ENCODE measurements around the gene SCAMP4. TPM values are rescaled to one million over a fixed set of nuclear protein-coding genes. Genes with fewer than 3 reads are reported as not detected.

Gene SCAMP4
- polyA plus RNA-seq, 2 of the 4 experiments (the other 2 are of a cell fraction), result 7.6 to 63.0 TPM

DNA sequence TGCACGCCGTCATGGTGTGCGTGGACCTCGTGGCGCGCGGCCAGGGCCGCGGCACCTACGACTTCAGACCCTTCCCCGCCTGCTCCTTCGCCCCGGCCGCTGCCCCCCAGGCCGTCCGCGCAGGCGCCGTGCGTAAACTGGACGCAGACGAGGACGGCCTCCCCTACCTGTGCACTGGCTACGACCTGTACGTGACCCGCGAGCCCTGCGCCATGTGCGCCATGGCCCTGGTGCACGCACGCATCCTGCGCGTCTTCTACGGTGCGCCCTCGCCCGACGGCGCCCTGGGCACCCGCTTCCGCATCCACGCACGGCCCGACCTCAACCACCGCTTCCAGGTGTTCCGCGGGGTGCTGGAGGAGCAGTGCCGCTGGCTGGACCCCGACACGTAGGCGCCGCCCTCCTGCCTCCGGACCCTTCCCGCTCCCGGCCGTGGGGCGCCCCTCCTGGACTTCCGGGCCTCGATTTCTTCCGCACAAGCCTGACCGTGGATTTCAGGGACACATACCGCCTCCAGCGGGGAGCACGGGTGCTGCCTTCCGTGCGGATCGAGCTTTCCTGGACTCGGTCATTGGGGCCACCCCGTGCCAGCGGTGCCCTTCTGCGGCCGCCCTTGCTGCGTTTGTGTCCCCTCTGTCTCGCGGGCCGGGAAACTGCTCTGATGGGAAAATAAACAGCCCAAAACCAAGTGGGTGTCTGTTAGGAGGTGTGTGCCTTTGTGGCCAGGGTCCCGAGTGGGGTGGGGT, 7.7 kb downstream of the SCAMP4 start:
- no peak overlapping the region for H3K4me2 ChIP-seq
- ChIA-PET POLR2A (no interaction called here), CTCF (interaction anchor here (3.1 kb wide), 1 partner anchor 16 kb away, joined by 12 read pairs; no protein-coding TSS in a partner anchor)
- H3K27ac ChIP-seq, result no peak overlapping the region
- no peak for FAIRE-seq
- no peaks in the 10 kb centered on the region for H3K9me3 ChIP-seq
- H3K4me3 ChIP-seq, result no peak overlapping the region
- WGBS (ENCODE audit: missing lambda C conversion rate), result 95% methylated on average over 47 of the region's 77 CpGs
- no peak for TF ChIP-seq HOXB13 (CRISPR knock-in tag; IDR thresholded peaks at IDR 0.05; ENCODE audit: low read depth)
- no peak for TF ChIP-seq NPAS2 (CRISPR knock-in tag; IDR thresholded peaks at IDR 0.05; ENCODE audit: borderline replicate concordance)
- TF ChIP-seq, protein P1, sequence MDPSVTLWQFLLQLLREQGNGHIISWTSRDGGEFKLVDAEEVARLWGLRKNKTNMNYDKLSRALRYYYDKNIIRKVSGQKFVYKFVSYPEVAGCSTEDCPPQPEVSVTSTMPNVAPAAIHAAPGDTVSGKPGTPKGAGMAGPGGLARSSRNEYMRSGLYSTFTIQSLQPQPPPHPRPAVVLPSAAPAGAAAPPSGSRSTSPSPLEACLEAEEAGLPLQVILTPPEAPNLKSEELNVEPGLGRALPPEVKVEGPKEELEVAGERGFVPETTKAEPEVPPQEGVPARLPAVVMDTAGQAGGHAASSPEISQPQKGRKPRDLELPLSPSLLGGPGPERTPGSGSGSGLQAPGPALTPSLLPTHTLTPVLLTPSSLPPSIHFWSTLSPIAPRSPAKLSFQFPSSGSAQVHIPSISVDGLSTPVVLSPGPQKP (IDR thresholded peaks at IDR 0.05; ENCODE audit: low read depth, low read length), result no peak
- TF ChIP-seq JUNB (IDR thresholded peaks at IDR 0.05), result no peak
- TF ChIP-seq CEBPB (IDR thresholded peaks at IDR 0.05), result no peak
- TF ChIP-seq NR3C1 (IDR thresholded peaks at IDR 0.05), result no peak
- no peak for TF ChIP-seq BHLHE40 (IDR thresholded peaks at IDR 0.05; ENCODE audit: low read depth, low read length)
- TF ChIP-seq MAZ (IDR thresholded peaks at IDR 0.05; ENCODE audit: borderline replicate concordance, low read depth, low read length), result no peak
- no peak for TF ChIP-seq MAX (IDR thresholded peaks at IDR 0.05)
- no peak for TF ChIP-seq FOSL2 (IDR thresholded peaks at IDR 0.05)
- TF ChIP-seq FOSL2 (CRISPR knock-in tag; IDR thresholded peaks at IDR 0.05), result no peak
- TF ChIP-seq, protein P2, sequence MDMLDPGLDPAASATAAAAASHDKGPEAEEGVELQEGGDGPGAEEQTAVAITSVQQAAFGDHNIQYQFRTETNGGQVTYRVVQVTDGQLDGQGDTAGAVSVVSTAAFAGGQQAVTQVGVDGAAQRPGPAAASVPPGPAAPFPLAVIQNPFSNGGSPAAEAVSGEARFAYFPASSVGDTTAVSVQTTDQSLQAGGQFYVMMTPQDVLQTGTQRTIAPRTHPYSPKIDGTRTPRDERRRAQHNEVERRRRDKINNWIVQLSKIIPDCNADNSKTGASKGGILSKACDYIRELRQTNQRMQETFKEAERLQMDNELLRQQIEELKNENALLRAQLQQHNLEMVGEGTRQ (IDR thresholded peaks at IDR 0.05), result no peak
- TF ChIP-seq TP53 (CRISPR knock-in tag; IDR thresholded peaks at IDR 0.05), result no peak
- no peak for TF ChIP-seq RNF2 (IDR thresholded peaks at IDR 0.05; ENCODE audit: borderline replicate concordance, low read depth)
- no peak for TF ChIP-seq KDM5A (IDR thresholded peaks at IDR 0.05)
- no peak for TF ChIP-seq ZSCAN20 (CRISPR knock-in tag; IDR thresholded peaks at IDR 0.05)
- no peak for TF ChIP-seq HDAC2 (IDR thresholded peaks at IDR 0.05)
- TF ChIP-seq CBX2 (IDR thresholded peaks at IDR 0.05; ENCODE audit: borderline replicate concordance, low read depth), result no peak
- TF ChIP-seq, protein P3, sequence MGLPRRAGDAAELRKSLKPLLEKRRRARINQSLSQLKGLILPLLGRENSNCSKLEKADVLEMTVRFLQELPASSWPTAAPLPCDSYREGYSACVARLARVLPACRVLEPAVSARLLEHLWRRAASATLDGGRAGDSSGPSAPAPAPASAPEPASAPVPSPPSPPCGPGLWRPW (IDR thresholded peaks at IDR 0.05), result no peak
- TF ChIP-seq EP300 (IDR thresholded peaks at IDR 0.05), result no peak
- TF ChIP-seq SMC3 (IDR thresholded peaks at IDR 0.05), result no peak
- no peaks in the 10 kb centered on the region for H3K4me1 ChIP-seq
- ATAC-seq, result no peak
- DNase-seq (ENCODE audit: low read depth in 1 of 2, low spot score in 1 of 2), result no peak

GRCh38 chr19:1913781-1914577, 8.8 kb downstream of the SCAMP4 start:
- FAIRE-seq (no peak), DNase-seq (ENCODE audit: low read depth in 1 of 2, low spot score in 1 of 2) (no peak), ATAC-seq (no peak)
- 94% methylated on average over 9 of the region's 23 CpGs for WGBS (ENCODE audit: missing lambda C conversion rate)
- Histone ChIP-seq H3K27ac (no peak overlapping the region), H3K9me3 (no peaks in the 10 kb centered on the region), H3K4me2 (no peak overlapping the region), H3K4me3 (no peak overlapping the region), H3K4me1 (no peaks in the 10 kb centered on the region)
- CTCF ChIA-PET, result interaction anchor here (0.8 to 3.1 kb wide), 2 partner anchors 13 to 15 kb away, joined by 3 to 12 read pairs; no protein-coding TSS in a partner anchor
- POLR2A ChIA-PET, result no interaction called here
- TF ChIP-seq, protein P3 (IDR thresholded peaks at IDR 0.05), result no peak
- TF ChIP-seq MAFK (IDR thresholded peaks at IDR 0.05; ENCODE audit: partially characterized antibody), result no peak
- no peak for TF ChIP-seq MAZ (IDR thresholded peaks at IDR 0.05; ENCODE audit: borderline replicate concordance, low read depth, low read length)
- no peak for TF ChIP-seq MYC (IDR thresholded peaks at IDR 0.05; ENCODE audit: borderline replicate concordance, low read length)
- no peak for TF ChIP-seq EP300 (IDR thresholded peaks at IDR 0.05)
- TF ChIP-seq RFX5 (IDR thresholded peaks at IDR 0.05), result no peak
- no peak for TF ChIP-seq EHF (CRISPR knock-in tag; IDR thresholded peaks at IDR 0.05)
- TF ChIP-seq, protein P1 (IDR thresholded peaks at IDR 0.05; ENCODE audit: low read depth, low read length), result no peak
- TF ChIP-seq POLR2AphosphoS2 (conservative IDR thresholded peaks at IDR 0.05; ENCODE audit: low read length), result no peak
- TF ChIP-seq POLR2A (IDR thresholded peaks at IDR 0.05; ENCODE audit: low read length), result no peak
- TF ChIP-seq JUN (IDR thresholded peaks at IDR 0.05), result no peak
- TF ChIP-seq MAX (IDR thresholded peaks at IDR 0.05), result no peak
- TF ChIP-seq, protein P4, sequence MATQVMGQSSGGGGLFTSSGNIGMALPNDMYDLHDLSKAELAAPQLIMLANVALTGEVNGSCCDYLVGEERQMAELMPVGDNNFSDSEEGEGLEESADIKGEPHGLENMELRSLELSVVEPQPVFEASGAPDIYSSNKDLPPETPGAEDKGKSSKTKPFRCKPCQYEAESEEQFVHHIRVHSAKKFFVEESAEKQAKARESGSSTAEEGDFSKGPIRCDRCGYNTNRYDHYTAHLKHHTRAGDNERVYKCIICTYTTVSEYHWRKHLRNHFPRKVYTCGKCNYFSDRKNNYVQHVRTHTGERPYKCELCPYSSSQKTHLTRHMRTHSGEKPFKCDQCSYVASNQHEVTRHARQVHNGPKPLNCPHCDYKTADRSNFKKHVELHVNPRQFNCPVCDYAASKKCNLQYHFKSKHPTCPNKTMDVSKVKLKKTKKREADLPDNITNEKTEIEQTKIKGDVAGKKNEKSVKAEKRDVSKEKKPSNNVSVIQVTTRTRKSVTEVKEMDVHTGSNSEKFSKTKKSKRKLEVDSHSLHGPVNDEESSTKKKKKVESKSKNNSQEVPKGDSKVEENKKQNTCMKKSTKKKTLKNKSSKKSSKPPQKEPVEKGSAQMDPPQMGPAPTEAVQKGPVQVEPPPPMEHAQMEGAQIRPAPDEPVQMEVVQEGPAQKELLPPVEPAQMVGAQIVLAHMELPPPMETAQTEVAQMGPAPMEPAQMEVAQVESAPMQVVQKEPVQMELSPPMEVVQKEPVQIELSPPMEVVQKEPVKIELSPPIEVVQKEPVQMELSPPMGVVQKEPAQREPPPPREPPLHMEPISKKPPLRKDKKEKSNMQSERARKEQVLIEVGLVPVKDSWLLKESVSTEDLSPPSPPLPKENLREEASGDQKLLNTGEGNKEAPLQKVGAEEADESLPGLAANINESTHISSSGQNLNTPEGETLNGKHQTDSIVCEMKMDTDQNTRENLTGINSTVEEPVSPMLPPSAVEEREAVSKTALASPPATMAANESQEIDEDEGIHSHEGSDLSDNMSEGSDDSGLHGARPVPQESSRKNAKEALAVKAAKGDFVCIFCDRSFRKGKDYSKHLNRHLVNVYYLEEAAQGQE (IDR thresholded peaks at IDR 0.05), result no peak

All from A549 (cell line).